ENCODE measurements around the gene DCPS.
"Not testable (repeated sequence)": the region's sequence is repeated elsewhere in the genome, so short reads cannot be mapped to it uniquely, and the experiment has no call there.

The DCPS gene, protein sequence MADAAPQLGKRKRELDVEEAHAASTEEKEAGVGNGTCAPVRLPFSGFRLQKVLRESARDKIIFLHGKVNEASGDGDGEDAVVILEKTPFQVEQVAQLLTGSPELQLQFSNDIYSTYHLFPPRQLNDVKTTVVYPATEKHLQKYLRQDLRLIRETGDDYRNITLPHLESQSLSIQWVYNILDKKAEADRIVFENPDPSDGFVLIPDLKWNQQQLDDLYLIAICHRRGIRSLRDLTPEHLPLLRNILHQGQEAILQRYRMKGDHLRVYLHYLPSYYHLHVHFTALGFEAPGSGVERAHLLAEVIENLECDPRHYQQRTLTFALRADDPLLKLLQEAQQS

GRCh38 chr11:126303623-126304456, at the start of gene DCPS:
TSS of gene DCPS (plus strand) at chr11:126304060. CDS start at chr11:126304081, 21 bp downstream.
- peak within 1 kb of the TSS; percentile 73 for H3K4me3 ChIP-seq (ENCODE audit: low read depth, low read length)
- TF ChIP-seq, protein P1, sequence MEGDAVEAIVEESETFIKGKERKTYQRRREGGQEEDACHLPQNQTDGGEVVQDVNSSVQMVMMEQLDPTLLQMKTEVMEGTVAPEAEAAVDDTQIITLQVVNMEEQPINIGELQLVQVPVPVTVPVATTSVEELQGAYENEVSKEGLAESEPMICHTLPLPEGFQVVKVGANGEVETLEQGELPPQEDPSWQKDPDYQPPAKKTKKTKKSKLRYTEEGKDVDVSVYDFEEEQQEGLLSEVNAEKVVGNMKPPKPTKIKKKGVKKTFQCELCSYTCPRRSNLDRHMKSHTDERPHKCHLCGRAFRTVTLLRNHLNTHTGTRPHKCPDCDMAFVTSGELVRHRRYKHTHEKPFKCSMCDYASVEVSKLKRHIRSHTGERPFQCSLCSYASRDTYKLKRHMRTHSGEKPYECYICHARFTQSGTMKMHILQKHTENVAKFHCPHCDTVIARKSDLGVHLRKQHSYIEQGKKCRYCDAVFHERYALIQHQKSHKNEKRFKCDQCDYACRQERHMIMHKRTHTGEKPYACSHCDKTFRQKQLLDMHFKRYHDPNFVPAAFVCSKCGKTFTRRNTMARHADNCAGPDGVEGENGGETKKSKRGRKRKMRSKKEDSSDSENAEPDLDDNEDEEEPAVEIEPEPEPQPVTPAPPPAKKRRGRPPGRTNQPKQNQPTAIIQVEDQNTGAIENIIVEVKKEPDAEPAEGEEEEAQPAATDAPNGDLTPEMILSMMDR (IDR thresholded peaks at IDR 0.05; ENCODE audit: borderline replicate concordance, insufficient read depth, low read depth, low read length): no peak

- TF ChIP-seq, protein P1 (IDR thresholded peaks at IDR 0.05; ENCODE audit: borderline replicate concordance, insufficient read depth, low read depth, low read length): no peak
- no peak overlapping the region for H3K4me3 ChIP-seq (ENCODE audit: low read depth, low read length)
Observed at GRCh38 chr11:126254819-126255218, 49.0 kb upstream of the DCPS start.

- H3K4me3 ChIP-seq (ENCODE audit: low read depth, low read length): not testable (repeated sequence)
Observed at GRCh38 chr11:126255507-126255906, 48.4 kb upstream of the DCPS start.

DNA sequence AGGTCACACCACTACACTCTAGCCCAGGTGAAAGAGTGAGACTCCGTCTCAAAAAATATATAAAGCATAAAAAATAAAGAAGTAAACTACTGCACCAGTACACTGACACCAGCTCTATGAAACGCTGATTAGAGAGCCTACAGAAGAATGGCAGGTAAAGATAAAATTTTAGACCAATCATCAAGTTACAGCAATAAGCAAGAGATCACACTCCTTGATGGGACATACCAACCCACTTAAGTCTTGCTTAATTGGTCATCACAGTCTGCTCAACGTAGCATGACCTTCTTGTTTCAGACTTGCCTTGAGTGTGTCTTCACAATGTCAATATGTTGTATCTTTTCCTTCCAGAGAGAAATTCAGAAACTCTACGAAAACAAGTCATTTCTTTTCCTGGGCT, 47.6 kb upstream of the DCPS start:
- no peak overlapping the region for H3K4me3 ChIP-seq (ENCODE audit: low read depth, low read length)
- TF ChIP-seq, protein P1 (IDR thresholded peaks at IDR 0.05; ENCODE audit: borderline replicate concordance, insufficient read depth, low read depth, low read length): no peak

DNA sequence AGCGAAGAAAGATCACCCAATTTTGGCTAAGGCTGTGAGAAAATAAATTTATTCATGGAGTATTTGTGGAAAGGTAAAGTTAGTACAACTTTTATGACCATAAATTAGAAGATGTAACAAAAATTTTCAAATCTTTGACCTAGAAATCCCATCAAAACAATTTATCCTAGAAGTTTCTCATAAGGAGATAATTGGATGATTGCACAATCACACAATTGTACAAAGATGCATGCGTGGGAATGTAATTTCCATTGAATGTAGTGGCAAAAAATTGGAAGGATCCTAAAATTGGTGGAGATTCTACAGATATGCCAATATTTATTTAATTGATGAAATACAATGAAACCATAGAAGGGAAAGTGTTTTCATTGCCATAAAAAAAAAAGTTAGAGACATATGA, 46.7 kb upstream of the DCPS start:
- no peak overlapping the region for H3K4me3 ChIP-seq (ENCODE audit: low read depth, low read length)
- TF ChIP-seq, protein P1 (IDR thresholded peaks at IDR 0.05; ENCODE audit: borderline replicate concordance, insufficient read depth, low read depth, low read length): no peak

- no peak overlapping the region for H3K4me3 ChIP-seq (ENCODE audit: low read depth, low read length)
- TF ChIP-seq, protein P1 (IDR thresholded peaks at IDR 0.05; ENCODE audit: borderline replicate concordance, insufficient read depth, low read depth, low read length): no peak
Observed at GRCh38 chr11:126257764-126258163, 46.1 kb upstream of the DCPS start.

GRCh38 chr11:126262216-126262615, 41.6 kb upstream of the DCPS start:
- TF ChIP-seq, protein P1 (IDR thresholded peaks at IDR 0.05; ENCODE audit: borderline replicate concordance, insufficient read depth, low read depth, low read length): no peak
- H3K4me3 ChIP-seq (ENCODE audit: low read depth, low read length): no peak overlapping the region

Measured in GM12875 (cell line).